OCI-LY1 (cell line): ENCODE results near the gene SPATA13.

ENCODE experiments used
- H2AFZ ChIP-seq: fragments of 200-600 bp; sonication (generic), shearing (Covaris generic); 2 replicates; pipeline ENCODE4 v1.6.0; 2014; ENCODE audit warnings: antibody characterized with exemption, mild to moderate bottlenecking, low read length
- H3F3A ChIP-seq: fragments of 200-600 bp; sonication (generic), shearing (Covaris generic); 2 replicates; pipeline ENCODE4 v1.6.0; 2014; ENCODE audit warnings: mild to moderate bottlenecking, antibody characterized with exemption, low read length, moderate library complexity; ENCODE audit not compliant: insufficient read depth
- H3K27ac ChIP-seq: fragments of 200-600 bp; sonication (generic); 2 replicates; pipeline ENCODE4 v1.5.1; 2014; ENCODE audit warnings: low read length, mixed run types, mild to moderate bottlenecking, low read depth; ENCODE audit not compliant: poor library complexity, severe bottlenecking
- H3K27me3 ChIP-seq: fragments of 200-600 bp; sonication (generic); 2 replicates; pipeline ENCODE4 v1.6.0; 2014; ENCODE audit warnings: antibody characterized with exemption, mild to moderate bottlenecking, low read length, moderate library complexity; ENCODE audit not compliant: insufficient read depth
- H3K36me3 ChIP-seq: fragments of 200-600 bp; sonication (generic); 2 replicates; pipeline ENCODE4 v1.6.1; 2014; ENCODE audit warnings: mild to moderate bottlenecking, antibody characterized with exemption, low read length, moderate library complexity, mixed read lengths; ENCODE audit not compliant: insufficient read depth
- H3K4me1 ChIP-seq: fragments of 200-600 bp; sonication (generic); 2 replicates; pipeline ENCODE4 v1.5.1; 2014; ENCODE audit warnings: mild to moderate bottlenecking, low read length, moderate library complexity; ENCODE audit not compliant: insufficient read depth, severe bottlenecking
- H3K4me2 ChIP-seq: fragments of 200-600 bp; sonication (generic), shearing (Covaris generic); 2 replicates; pipeline ENCODE4 v1.6.1; 2014; ENCODE audit warnings: low read length
- H3K4me3 ChIP-seq: fragments of 200-600 bp; sonication (generic); 2 replicates; pipeline ENCODE4 v1.5.1; 2014; ENCODE audit warnings: low read length, low read depth, mild to moderate bottlenecking, mixed read lengths; ENCODE audit not compliant: poor library complexity, severe bottlenecking
- H3K79me2 ChIP-seq: fragments of 200-600 bp; shearing (Covaris generic); 2 replicates; pipeline ENCODE4 v1.6.1; 2016; ENCODE audit warnings: mixed run types, low read length, mixed read lengths; ENCODE audit not compliant: insufficient read depth
- H3K9ac ChIP-seq: fragments of 200-600 bp; sonication (generic), shearing (Covaris generic); 2 replicates; pipeline ENCODE4 v1.6.1; 2014; ENCODE audit warnings: mild to moderate bottlenecking, low read length, mixed read lengths
- H3K9me2 ChIP-seq: fragments of 200-600 bp; sonication (generic), shearing (Covaris generic); 2 replicates; pipeline ENCODE4 v1.6.1; 2014; ENCODE audit warnings: low read depth, mild to moderate bottlenecking, low read length, mixed read lengths
- H3K9me3 ChIP-seq: fragments of 200-600 bp; shearing (Covaris generic); 2 replicates; pipeline ENCODE4 v1.6.1; 2014; ENCODE audit warnings: low read length, mixed read lengths
- H4K20me1 ChIP-seq: fragments of 200-600 bp; sonication (generic), shearing (Covaris generic); 2 replicates; pipeline ENCODE4 v1.6.0; 2016; ENCODE audit warnings: mild to moderate bottlenecking, low read length; ENCODE audit not compliant: insufficient read depth
- CTCF ChIP-seq: fragments of 200-600 bp; sonication (generic), shearing (Covaris generic); IDR thresholded peaks from 2 replicates; pipeline ENCODE4 v1.5.1; 2017; ENCODE audit warnings: mild to moderate bottlenecking, antibody characterized with exemption, low read length, moderate library complexity, mixed read lengths
- EZH2 ChIP-seq: fragments of 200-600 bp; sonication (generic), shearing (Covaris generic); IDR thresholded peaks from 2 replicates; pipeline ENCODE4 v1.8.0; 2017; ENCODE audit warnings: borderline replicate concordance, mixed run types, mild to moderate bottlenecking, antibody characterized with exemption, low read length, moderate library complexity, mixed read lengths

Gene SPATA13

GRCh38 chr13:24185591-24186232 lies 25.2 kb downstream of the SPATA13 start:
- TF ChIP-seq CTCF: no peak
- no peak for TF ChIP-seq EZH2
- Histone ChIP-seq H4K20me1 (no peaks in the 10 kb centered on the region), H3F3A (no peaks in the 10 kb centered on the region), H2AFZ (no peak overlapping the region), H3K9ac (no peak overlapping the region), H3K9me3 (no peaks in the 10 kb centered on the region), H3K27ac (no peak overlapping the region), H3K4me1 (no peaks in the 10 kb centered on the region), H3K36me3 (no peaks in the 10 kb centered on the region), H3K4me3 (no peak overlapping the region), H3K9me2 (no peaks in the 10 kb centered on the region), H3K4me2 (no peak overlapping the region), H3K79me2 (no peaks in the 10 kb centered on the region), H3K27me3 (no peaks in the 10 kb centered on the region)

- no peaks in the 10 kb centered on the region for H3K36me3 ChIP-seq
- no peaks in the 10 kb centered on the region for H3K9me3 ChIP-seq
- no peaks in the 10 kb centered on the region for H3K27me3 ChIP-seq
- no peaks in the 10 kb centered on the region for H3K4me1 ChIP-seq
- H4K20me1 ChIP-seq: no peaks in the 10 kb centered on the region
- H2AFZ ChIP-seq: no peak overlapping the region
- H3K9me2 ChIP-seq: no peaks in the 10 kb centered on the region
- no peak overlapping the region for H3K27ac ChIP-seq
- TF ChIP-seq EZH2: no peak
- no peak overlapping the region for H3K9ac ChIP-seq
- H3K4me3 ChIP-seq: no peak overlapping the region
- H3F3A ChIP-seq: no peaks in the 10 kb centered on the region
- no peaks in the 10 kb centered on the region for H3K79me2 ChIP-seq
- no peak overlapping the region for H3K4me2 ChIP-seq
Measured at GRCh38 chr13:24187185-24187584, 26.7 kb downstream of the SPATA13 start.

- Histone ChIP-seq H3K79me2 (no peaks in the 10 kb centered on the region), H2AFZ (no peak overlapping the region), H3K9me3 (no peaks in the 10 kb centered on the region), H3K9ac (no peak overlapping the region), H4K20me1 (no peaks in the 10 kb centered on the region), H3K4me3 (no peak overlapping the region), H3K36me3 (no peaks in the 10 kb centered on the region), H3K4me1 (no peaks in the 10 kb centered on the region), H3K9me2 (no peaks in the 10 kb centered on the region), H3K27ac (no peak overlapping the region), H3F3A (no peaks in the 10 kb centered on the region), H3K4me2 (no peak overlapping the region), H3K27me3 (no peaks in the 10 kb centered on the region)
- TF ChIP-seq EZH2 (no peak), CTCF (no peak)
Measured at GRCh38 chr13:24192057-24192810, 31.7 kb downstream of the SPATA13 start.
